ENCODE results near the gene EYA3.

- TF ChIP-seq CTCF (IDR thresholded peaks at IDR 0.05) (no peak), POLR2AphosphoS5 (IDR thresholded peaks at IDR 0.05) (no peak)
Measured at GRCh38 chr1:28078680-28079626, 9.5 kb downstream of the EYA3 start.

Data from gastroesophageal sphincter (tissue), 3 donors.